GM06990 (cell line): ENCODE data around the gene CHST5.

Experiments used
- DNase-seq: peaks from one replicate; pipeline ENCODE4 v3.0.0-alpha.2; 2011; ENCODE audit not compliant: insufficient read length; ENCODE audit errors: extremely low read depth
- H3K27me3 ChIP-seq: replicated peaks from 2 replicates; pipeline ENCODE4 v1.6.0; 2011; ENCODE audit warnings: low read length; ENCODE audit not compliant: control insufficient read depth, insufficient read depth
- H3K36me3 ChIP-seq: 2 replicates; pipeline ENCODE4 v1.5.1; 2011; ENCODE audit warnings: low read length; ENCODE audit not compliant: control insufficient read depth, insufficient read depth
- H3K4me3 ChIP-seq: replicated peaks from 2 replicates; pipeline ENCODE4 v1.5.1; 2011; ENCODE audit warnings: low read depth, mild to moderate bottlenecking, control low read depth, low read length
- TF ChIP-seq, protein P1 (sequence below): IDR thresholded peaks from 2 replicates; pipeline ENCODE4 v1.5.1; 2011; ENCODE audit warnings: low read length, control low read depth, mild to moderate bottlenecking, inconsistent platforms; ENCODE audit not compliant: insufficient read depth, poor library complexity, severe bottlenecking

CHST5 gene

DNA sequence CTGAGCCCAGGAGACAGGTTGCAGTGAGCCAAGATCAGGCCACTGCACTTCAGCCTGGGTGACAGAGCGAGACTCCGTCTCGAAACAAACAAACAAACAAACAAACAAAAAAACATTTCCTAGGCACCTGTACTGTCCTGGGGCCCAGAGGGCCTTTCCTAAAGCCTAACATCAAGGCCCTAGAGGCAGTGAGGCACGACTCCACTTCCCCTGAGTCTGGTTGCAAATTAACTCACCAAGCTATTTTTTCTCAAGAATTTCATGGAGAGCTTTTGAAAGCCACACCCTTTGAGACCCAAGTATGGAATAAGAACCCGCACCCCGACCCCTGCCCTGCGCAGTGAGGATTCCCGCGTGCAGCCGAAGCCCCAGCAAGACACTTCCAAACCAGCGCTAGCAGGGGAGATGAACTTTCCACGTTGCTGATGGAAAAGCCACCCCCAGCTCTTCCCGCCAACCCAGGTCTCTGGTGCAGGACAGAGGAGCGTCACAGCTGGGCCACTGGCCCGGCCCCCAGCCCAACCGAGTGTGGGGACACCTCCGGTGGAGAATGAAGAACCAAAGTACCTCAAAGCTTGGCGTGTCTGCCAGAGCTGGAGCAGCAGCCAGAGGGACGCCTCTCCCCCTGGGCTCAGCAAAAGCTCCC lies 1.2 kb downstream of the CHST5 start:
- TF ChIP-seq, protein P1, sequence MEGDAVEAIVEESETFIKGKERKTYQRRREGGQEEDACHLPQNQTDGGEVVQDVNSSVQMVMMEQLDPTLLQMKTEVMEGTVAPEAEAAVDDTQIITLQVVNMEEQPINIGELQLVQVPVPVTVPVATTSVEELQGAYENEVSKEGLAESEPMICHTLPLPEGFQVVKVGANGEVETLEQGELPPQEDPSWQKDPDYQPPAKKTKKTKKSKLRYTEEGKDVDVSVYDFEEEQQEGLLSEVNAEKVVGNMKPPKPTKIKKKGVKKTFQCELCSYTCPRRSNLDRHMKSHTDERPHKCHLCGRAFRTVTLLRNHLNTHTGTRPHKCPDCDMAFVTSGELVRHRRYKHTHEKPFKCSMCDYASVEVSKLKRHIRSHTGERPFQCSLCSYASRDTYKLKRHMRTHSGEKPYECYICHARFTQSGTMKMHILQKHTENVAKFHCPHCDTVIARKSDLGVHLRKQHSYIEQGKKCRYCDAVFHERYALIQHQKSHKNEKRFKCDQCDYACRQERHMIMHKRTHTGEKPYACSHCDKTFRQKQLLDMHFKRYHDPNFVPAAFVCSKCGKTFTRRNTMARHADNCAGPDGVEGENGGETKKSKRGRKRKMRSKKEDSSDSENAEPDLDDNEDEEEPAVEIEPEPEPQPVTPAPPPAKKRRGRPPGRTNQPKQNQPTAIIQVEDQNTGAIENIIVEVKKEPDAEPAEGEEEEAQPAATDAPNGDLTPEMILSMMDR = no peak
- Histone ChIP-seq H3K27me3 (no peaks in the 10 kb centered on the region), H3K4me3 (no peak overlapping the region), H3K36me3 (no peaks in the 10 kb centered on the region)
- no peak for DNase-seq

- no peaks in the 10 kb centered on the region for H3K36me3 ChIP-seq
- TF ChIP-seq, protein P1 = no peak
- H3K4me3 ChIP-seq = no peak overlapping the region
- DNase-seq = no peak
- H3K27me3 ChIP-seq = no peaks in the 10 kb centered on the region
Measured at GRCh38 chr16:75532791-75533190, 3.1 kb downstream of the CHST5 start.

DNA sequence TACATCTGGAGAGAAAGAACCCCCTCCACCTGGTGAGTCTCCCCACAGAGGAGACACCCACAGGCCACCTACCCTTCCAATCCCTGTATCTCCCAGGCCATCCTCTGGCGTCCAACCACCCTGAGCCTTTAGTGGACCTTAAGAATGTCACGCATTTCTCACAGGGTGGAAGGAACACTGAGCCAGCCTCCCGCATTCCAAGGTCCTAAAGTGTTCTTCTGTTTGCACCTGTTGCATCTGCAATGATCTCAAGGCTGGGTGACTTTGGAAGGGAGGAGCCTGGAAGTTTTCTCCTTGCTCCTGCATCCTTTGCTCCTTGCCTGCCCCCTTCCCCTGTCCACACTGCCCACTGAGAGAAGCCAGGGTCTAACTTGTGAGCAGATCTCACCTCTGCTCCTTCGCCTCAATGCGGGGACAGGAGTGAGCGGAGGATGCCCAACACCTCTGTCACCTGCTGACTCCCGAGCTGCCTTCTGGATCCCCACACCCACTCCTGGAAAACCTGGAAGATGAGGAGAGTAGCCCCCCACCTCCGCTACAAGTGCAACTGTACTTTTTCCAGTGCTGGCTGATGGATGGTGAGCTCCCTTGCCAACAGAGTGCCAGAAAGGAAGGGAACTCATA lies 3.7 kb downstream of the CHST5 start:
- Histone ChIP-seq H3K36me3 (no peaks in the 10 kb centered on the region), H3K4me3 (no peak overlapping the region), H3K27me3 (no peaks in the 10 kb centered on the region)
- DNase-seq = no peak
- TF ChIP-seq, protein P1 = no peak

DNA sequence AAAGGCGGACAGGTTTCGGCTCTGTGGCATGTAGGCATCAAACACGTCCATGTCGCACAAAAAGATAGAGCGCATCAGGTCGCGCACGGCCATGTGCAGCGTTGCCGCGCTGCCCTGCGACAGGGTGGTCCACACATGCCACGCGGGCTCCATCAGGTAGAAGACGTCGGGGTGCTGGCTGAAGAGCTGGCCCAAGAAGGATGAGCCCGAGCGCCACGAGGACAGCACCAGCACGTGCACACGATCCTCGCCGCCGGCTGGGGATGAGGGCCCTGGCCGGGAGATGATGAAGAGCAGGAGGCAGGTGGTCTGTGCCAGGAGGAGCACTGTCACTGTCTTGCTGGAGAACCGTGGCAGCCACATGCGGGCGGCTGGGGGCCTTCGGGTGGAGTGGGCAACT lies 5.9 kb downstream of the CHST5 start:
- Histone ChIP-seq H3K27me3 (no peaks in the 10 kb centered on the region), H3K4me3 (no peak overlapping the region), H3K36me3 (no peaks in the 10 kb centered on the region)
- TF ChIP-seq, protein P1 = no peak
- DNase-seq = no peak

DNA sequence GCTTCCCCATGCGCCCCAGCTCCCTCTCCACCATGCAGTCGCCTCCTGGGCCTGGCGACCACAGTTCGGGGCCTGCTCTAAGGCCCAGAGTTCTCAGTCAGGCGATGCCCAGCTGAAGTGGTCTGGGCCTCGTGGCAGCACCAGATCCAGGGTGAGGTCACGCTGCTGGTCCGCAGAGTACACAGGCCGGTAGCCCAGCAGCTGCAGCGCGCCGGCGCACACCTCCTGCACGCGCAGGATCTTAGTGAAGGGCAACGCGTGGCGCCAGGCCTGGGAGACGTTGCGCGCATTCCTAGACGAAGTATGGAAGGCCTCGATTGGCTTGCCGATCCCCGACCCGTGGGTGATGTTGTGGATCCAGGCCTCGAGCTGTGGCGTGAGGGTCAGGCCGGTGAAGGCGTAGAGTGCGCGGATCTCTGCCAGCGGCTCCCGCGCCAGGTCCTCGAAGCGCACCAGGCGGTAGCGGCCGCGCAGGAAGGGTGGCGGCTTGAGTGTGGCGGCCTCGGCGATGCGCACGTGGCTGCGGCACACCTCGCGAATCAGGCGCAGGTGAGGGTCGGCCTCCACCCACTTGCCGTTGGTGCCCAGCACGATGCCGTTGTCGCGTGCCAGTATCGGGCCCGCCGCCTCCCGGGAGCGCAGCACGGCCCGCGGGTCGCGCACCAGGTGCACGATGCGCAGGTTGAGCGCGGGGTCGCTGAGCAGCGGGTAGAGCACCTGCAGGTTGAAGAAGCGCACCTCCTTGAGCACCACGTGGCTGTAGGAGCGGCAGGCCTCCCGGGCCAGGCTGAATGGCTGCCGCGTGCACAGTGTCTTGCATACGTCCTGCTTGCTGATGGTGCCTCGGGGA lies 6.6 kb downstream of the CHST5 start:
- no peaks in the 10 kb centered on the region for H3K36me3 ChIP-seq
- DNase-seq = no peak
- H3K27me3 ChIP-seq = no peaks in the 10 kb centered on the region
- no peak overlapping the region for H3K4me3 ChIP-seq
- TF ChIP-seq, protein P1 = no peak
